H9 (cell line): Measurements from ENCODE around the gene EXOSC10. TPM values are rescaled to one million over a fixed set of nuclear protein-coding genes. Genes with fewer than 3 reads are reported as not detected.

ENCODE experiments used
- DNase-seq: peaks from one replicate; pipeline ENCODE4 v3.0.0-alpha.2; 2017
- H2AFZ ChIP-seq: one replicate; pipeline ENCODE4 v1.6.1; 2013; ENCODE audit warnings: mild to moderate bottlenecking, low read length, control low read depth, moderate library complexity
- H2AK5ac ChIP-seq: 2 replicates; pipeline ENCODE4 v1.6.1; 2013; ENCODE audit warnings: low read length, control low read depth, mixed read lengths; ENCODE audit not compliant: insufficient read length
- H2BK120ac ChIP-seq: one replicate; pipeline ENCODE4 v1.6.1; 2013; ENCODE audit warnings: low read depth, mild to moderate bottlenecking, low read length, control low read depth, inconsistent platforms; ENCODE audit not compliant: poor library complexity, severe bottlenecking
- H2BK12ac ChIP-seq: 2 replicates; pipeline ENCODE4 v1.6.1; 2013; ENCODE audit warnings: low read length, control low read depth, mixed read lengths, low read depth; ENCODE audit not compliant: insufficient read length
- H2BK15ac ChIP-seq: 2 replicates; pipeline ENCODE4 v1.6.1; 2013; ENCODE audit warnings: low read depth, low read length, control low read depth
- H2BK20ac ChIP-seq: one replicate; pipeline ENCODE4 v1.6.1; 2013; ENCODE audit warnings: low read depth, mild to moderate bottlenecking, low read length, control low read depth, inconsistent platforms; ENCODE audit not compliant: poor library complexity, severe bottlenecking
- H2BK5ac ChIP-seq: 2 replicates; pipeline ENCODE4 v1.6.1; 2013; ENCODE audit warnings: low read length, control low read depth, mixed read lengths; ENCODE audit not compliant: insufficient read length
- H3K14ac ChIP-seq: 2 replicates; pipeline ENCODE4 v1.6.1; 2013; ENCODE audit warnings: low read length, control low read depth; ENCODE audit not compliant: insufficient read depth
- H3K18ac ChIP-seq: 2 replicates; pipeline ENCODE4 v1.6.1; 2013; ENCODE audit warnings: low read depth, mild to moderate bottlenecking, mixed read lengths, low read length, control low read depth; ENCODE audit not compliant: insufficient read length
- H3K23ac ChIP-seq: 2 replicates; pipeline ENCODE4 v1.6.1; 2013; ENCODE audit warnings: low read length, control low read depth, mixed read lengths, low read depth; ENCODE audit not compliant: insufficient read length
- H3K23me2 ChIP-seq: 2 replicates; pipeline ENCODE4 v1.6.1; 2013; ENCODE audit warnings: low read depth, mild to moderate bottlenecking, mixed read lengths, low read length, control low read depth; ENCODE audit not compliant: insufficient read length, poor library complexity, severe bottlenecking
- H3K27ac ChIP-seq: 2 replicates; pipeline ENCODE4 v1.5.1; 2013; ENCODE audit warnings: low read length, control low read depth, mixed read lengths, low read depth; ENCODE audit not compliant: insufficient read length
- H3K27me3 ChIP-seq: 2 replicates; pipeline ENCODE4 v1.6.1; 2013; ENCODE audit warnings: low read length, control low read depth, inconsistent platforms; ENCODE audit not compliant: insufficient read depth
- H3K4ac ChIP-seq: 2 replicates; pipeline ENCODE4 v1.6.1; 2013; ENCODE audit warnings: low read depth, mild to moderate bottlenecking, control low read depth, inconsistent platforms, low read length, moderate library complexity
- H3K4me1 ChIP-seq: 2 replicates; pipeline ENCODE4 v1.6.1; 2013; ENCODE audit warnings: low read length, control low read depth, inconsistent platforms; ENCODE audit not compliant: insufficient read depth
- H3K4me2 ChIP-seq: 2 replicates; pipeline ENCODE4 v1.6.1; 2013; ENCODE audit warnings: low read length, control low read depth, mixed read lengths; ENCODE audit not compliant: insufficient read length, insufficient read depth
- H3K56ac ChIP-seq: 2 replicates; pipeline ENCODE4 v1.6.1; 2013; ENCODE audit warnings: low read depth, mild to moderate bottlenecking, mixed read lengths, low read length, control low read depth; ENCODE audit not compliant: insufficient read length
- H3K79me1 ChIP-seq: 2 replicates; pipeline ENCODE4 v1.6.1; 2013; ENCODE audit warnings: low read depth, mild to moderate bottlenecking, moderate library complexity, low read length, control low read depth, inconsistent platforms; ENCODE audit not compliant: insufficient read depth, poor library complexity, severe bottlenecking
- H3K79me2 ChIP-seq: 2 replicates; pipeline ENCODE4 v1.6.1; 2013; ENCODE audit warnings: low read length, control low read depth, inconsistent platforms; ENCODE audit not compliant: insufficient read depth
- H3K9ac ChIP-seq: 2 replicates; pipeline ENCODE4 v1.6.1; 2013; ENCODE audit warnings: low read length, control low read depth, mixed read lengths; ENCODE audit not compliant: insufficient read length; ENCODE audit errors: extremely low read depth
- H3K9me3 ChIP-seq: one replicate; pipeline ENCODE4 v1.6.1; 2013; ENCODE audit warnings: low read depth, low read length, inconsistent platforms; ENCODE audit not compliant: control insufficient read depth
- H3T11ph ChIP-seq: one replicate; pipeline ENCODE4 v1.6.1; 2013; ENCODE audit warnings: mild to moderate bottlenecking, low read length, control low read depth, inconsistent platforms
- H4K20me1 ChIP-seq: one replicate; pipeline ENCODE4 v1.6.1; 2013; ENCODE audit not compliant: control insufficient read depth, insufficient read length, insufficient read depth
- H4K5ac ChIP-seq: 2 replicates; pipeline ENCODE4 v1.6.1; 2013; ENCODE audit warnings: low read depth, mild to moderate bottlenecking, mixed read lengths, low read length, control low read depth; ENCODE audit not compliant: insufficient read length
- H4K8ac ChIP-seq: replicated peaks from 2 replicates; pipeline ENCODE4 v1.6.1; 2013; ENCODE audit warnings: low read length, control low read depth, mixed read lengths, low read depth; ENCODE audit not compliant: insufficient read length
- H4K91ac ChIP-seq: 2 replicates; pipeline ENCODE4 v1.6.1; 2013; ENCODE audit warnings: low read depth, mild to moderate bottlenecking, moderate library complexity, mixed read lengths, low read length, control low read depth; ENCODE audit not compliant: insufficient read length
- H3K27ac Mint-ChIP-seq, 3 experiments: 2 replicates in 2 of 3; 3 replicates in 1 of 3; pipeline ENCODE4 v1.8.0; 2020 to 2021; ENCODE audit warnings: mixed read lengths in 3 of 3, mild to moderate bottlenecking in 1 of 3, moderate library complexity in 1 of 3
- H3K27me3 Mint-ChIP-seq: 2 replicates; pipeline ENCODE4 v1.8.0; 2021; ENCODE audit warnings: low read depth, mild to moderate bottlenecking, moderate library complexity, mixed read lengths
- H3K36me3 Mint-ChIP-seq, 3 experiments: 2 replicates in 2 of 3; 3 replicates in 1 of 3; pipeline ENCODE4 v1.8.0; 2020 to 2021; ENCODE audit warnings: low read depth in 3 of 3, mixed read lengths in 3 of 3; ENCODE audit not compliant: insufficient read depth in 1 of 3
- H3K4me1 Mint-ChIP-seq, 2 experiments: 2 replicates each; pipeline ENCODE4 v1.8.0; 2020; ENCODE audit warnings: mixed read lengths in 2 of 2
- H3K4me3 Mint-ChIP-seq, 2 experiments: 2 replicates in 1 of 2; 3 replicates in 1 of 2; pipeline ENCODE4 v1.8.0; 2020 to 2021; ENCODE audit warnings: mild to moderate bottlenecking in 2 of 2, mixed read lengths in 2 of 2, moderate library complexity in 1 of 2
- H3K9me3 Mint-ChIP-seq, 2 experiments: 2 replicates in 1 of 2; 3 replicates in 1 of 2; pipeline ENCODE4 v1.8.0; 2020; ENCODE audit warnings: mild to moderate bottlenecking in 2 of 2, mixed read lengths in 2 of 2, moderate library complexity in 1 of 2
- WGBS: extraction: QIAGEN DNeasy Blood & Tissue Kit; methylation state at CpG from one replicate; pipeline ENCODE4 v1.1.7; 2013; ENCODE audit warnings: missing lambda C conversion rate, low lambda C conversion rate, mixed read lengths; ENCODE audit not compliant: insufficient read length; ENCODE audit errors: extremely low coverage; 5-methylcytosine and 5-hydroxymethylcytosine counted together
- total RNA-seq: library from RNA; stranded (reverse); gene quantifications from 2 replicates; pipeline ENCODE4 v1.2.1, GENCODE V29; 2021
- TF ChIP-seq, protein P1 (sequence below): fragments of 200-600 bp; sonication (generic); conservative IDR thresholded peaks from 3 replicates; pipeline ENCODE4 v1.8.0; 2021; ENCODE audit warnings: antibody characterized with exemption, mild to moderate bottlenecking

The EXOSC10 gene
- total RNA-seq, 1 experiment from 2014 or later: 83.4 TPM

DNA sequence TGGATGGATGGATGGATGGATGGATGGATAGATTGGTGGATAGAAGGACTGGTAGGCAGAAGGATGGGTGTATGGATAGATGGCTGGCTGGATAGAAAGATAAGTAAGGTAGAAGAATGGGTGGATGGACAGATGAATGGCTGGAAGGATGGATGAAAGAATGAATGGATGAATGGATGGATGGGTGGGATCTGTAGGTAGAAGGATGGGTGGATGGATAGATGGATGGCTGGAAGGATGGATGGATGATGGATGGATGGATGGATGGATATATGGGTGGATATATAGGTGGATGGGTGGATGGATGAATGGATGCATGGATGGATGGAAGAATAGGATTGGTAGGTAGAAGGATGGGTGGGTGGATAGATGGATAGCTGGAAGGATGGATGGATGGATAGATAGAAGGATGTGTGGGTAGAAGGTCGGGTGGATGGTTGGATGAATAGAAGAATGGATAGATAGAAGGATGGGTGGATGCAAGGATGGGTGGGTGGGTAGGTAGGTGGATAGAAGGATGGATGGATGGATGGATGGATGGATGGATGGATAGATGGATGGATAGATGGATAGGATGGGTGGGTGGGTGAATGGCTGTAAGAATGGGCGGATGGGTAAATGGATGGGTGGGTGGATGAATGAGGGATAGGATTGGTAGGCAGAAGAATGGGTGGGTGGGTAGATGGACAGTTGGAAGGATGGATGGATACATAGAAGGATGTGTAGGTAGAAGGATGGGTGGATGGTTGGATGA, 60.1 kb downstream of the EXOSC10 start:
- H4K8ac ChIP-seq: no peak overlapping the region
- no peaks in the 10 kb centered on the region for H3K9me3 ChIP-seq
- no peak overlapping the region for H3K18ac ChIP-seq
- H2BK120ac ChIP-seq: no peak overlapping the region
- H2AK5ac ChIP-seq: no peak overlapping the region
- Mint-ChIP-seq H3K36me3 (no peaks in the 10 kb centered on the region), H3K27me3 (peaks cover 7% of the 10 kb centered on the region; the same call in 1 of the 2 replicates), H3K4me3 (no peak overlapping the region), H3K4me1 (no peaks in the 10 kb centered on the region; a peak in 1 of 4 replicates), H3K9me3 (no peaks in the 10 kb centered on the region), H3K27ac (no peak overlapping the region)
- no peak overlapping the region for H3K56ac ChIP-seq
- H4K20me1 ChIP-seq: peaks cover 4% of the 10 kb centered on the region
- no peak overlapping the region for H4K5ac ChIP-seq
- H3K27me3 ChIP-seq: no peaks in the 10 kb centered on the region
- H3K4ac ChIP-seq: no peak overlapping the region
- TF ChIP-seq, protein P1, sequence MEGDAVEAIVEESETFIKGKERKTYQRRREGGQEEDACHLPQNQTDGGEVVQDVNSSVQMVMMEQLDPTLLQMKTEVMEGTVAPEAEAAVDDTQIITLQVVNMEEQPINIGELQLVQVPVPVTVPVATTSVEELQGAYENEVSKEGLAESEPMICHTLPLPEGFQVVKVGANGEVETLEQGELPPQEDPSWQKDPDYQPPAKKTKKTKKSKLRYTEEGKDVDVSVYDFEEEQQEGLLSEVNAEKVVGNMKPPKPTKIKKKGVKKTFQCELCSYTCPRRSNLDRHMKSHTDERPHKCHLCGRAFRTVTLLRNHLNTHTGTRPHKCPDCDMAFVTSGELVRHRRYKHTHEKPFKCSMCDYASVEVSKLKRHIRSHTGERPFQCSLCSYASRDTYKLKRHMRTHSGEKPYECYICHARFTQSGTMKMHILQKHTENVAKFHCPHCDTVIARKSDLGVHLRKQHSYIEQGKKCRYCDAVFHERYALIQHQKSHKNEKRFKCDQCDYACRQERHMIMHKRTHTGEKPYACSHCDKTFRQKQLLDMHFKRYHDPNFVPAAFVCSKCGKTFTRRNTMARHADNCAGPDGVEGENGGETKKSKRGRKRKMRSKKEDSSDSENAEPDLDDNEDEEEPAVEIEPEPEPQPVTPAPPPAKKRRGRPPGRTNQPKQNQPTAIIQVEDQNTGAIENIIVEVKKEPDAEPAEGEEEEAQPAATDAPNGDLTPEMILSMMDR: no peak
- H3K4me1 ChIP-seq: no peaks in the 10 kb centered on the region
- WGBS: 100% methylated on average over 1 of the region's 2 CpGs
- H3K14ac ChIP-seq: no peak overlapping the region
- DNase-seq: no peak
- no peak overlapping the region for H2BK12ac ChIP-seq
- no peak overlapping the region for H3K23ac ChIP-seq
- no peak overlapping the region for H4K91ac ChIP-seq
- no peak overlapping the region for H2BK20ac ChIP-seq
- H2AFZ ChIP-seq: no peak overlapping the region
- H3K27ac ChIP-seq: no peak overlapping the region
- no peaks in the 10 kb centered on the region for H3K79me1 ChIP-seq
- no peak overlapping the region for H2BK15ac ChIP-seq
- no peak overlapping the region for H3K9ac ChIP-seq
- H3K4me2 ChIP-seq: no peak overlapping the region
- no peaks in the 10 kb centered on the region for H3K23me2 ChIP-seq
- no peaks in the 10 kb centered on the region; the same call in 1 of the 2 replicates for H3K79me2 ChIP-seq
- no peak overlapping the region for H3T11ph ChIP-seq
- no peak overlapping the region for H2BK5ac ChIP-seq
